GM06990 (cell line): ENCODE data around the gene SNX18.
"Not testable (repeated sequence)": the region's sequence is repeated elsewhere in the genome, so short reads cannot be mapped to it uniquely, and the experiment has no call there.

Experiments
- DNase-seq: peaks from one replicate; pipeline ENCODE4 v3.0.0-alpha.2; 2011; ENCODE audit not compliant: insufficient read length; ENCODE audit errors: extremely low read depth
- H3K27me3 ChIP-seq: replicated peaks from 2 replicates; pipeline ENCODE4 v1.6.0; 2011; ENCODE audit warnings: low read length; ENCODE audit not compliant: control insufficient read depth, insufficient read depth
- H3K36me3 ChIP-seq: 2 replicates; pipeline ENCODE4 v1.5.1; 2011; ENCODE audit warnings: low read length; ENCODE audit not compliant: control insufficient read depth, insufficient read depth
- H3K4me3 ChIP-seq: replicated peaks from 2 replicates; pipeline ENCODE4 v1.5.1; 2011; ENCODE audit warnings: low read depth, mild to moderate bottlenecking, control low read depth, low read length
- TF ChIP-seq, protein P1 (sequence below): IDR thresholded peaks from 2 replicates; pipeline ENCODE4 v1.5.1; 2011; ENCODE audit warnings: low read length, control low read depth, mild to moderate bottlenecking, inconsistent platforms; ENCODE audit not compliant: insufficient read depth, poor library complexity, severe bottlenecking

SNX18 gene

DNA sequence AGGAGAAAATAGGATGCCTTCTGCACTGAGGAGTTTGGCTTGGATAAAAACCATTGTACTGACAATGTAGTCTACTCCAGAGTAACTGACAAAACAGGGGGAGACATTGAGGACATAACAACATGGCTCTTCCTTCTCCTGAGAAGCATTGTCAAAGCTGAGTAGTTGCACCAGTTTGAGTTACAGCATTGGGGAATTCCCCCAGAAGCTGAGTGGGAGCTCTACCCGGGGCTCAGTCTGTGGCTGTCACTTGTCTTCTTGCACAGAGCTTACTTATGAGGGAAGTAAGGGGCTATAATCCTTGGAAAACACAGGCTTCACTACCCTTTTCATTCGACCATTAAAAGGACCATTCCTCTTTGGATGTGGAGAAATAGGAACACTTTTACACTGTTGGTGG is 40.9 kb upstream of the SNX18 start:
- no peak for DNase-seq
- no peak overlapping the region for H3K4me3 ChIP-seq
- TF ChIP-seq, protein P1, sequence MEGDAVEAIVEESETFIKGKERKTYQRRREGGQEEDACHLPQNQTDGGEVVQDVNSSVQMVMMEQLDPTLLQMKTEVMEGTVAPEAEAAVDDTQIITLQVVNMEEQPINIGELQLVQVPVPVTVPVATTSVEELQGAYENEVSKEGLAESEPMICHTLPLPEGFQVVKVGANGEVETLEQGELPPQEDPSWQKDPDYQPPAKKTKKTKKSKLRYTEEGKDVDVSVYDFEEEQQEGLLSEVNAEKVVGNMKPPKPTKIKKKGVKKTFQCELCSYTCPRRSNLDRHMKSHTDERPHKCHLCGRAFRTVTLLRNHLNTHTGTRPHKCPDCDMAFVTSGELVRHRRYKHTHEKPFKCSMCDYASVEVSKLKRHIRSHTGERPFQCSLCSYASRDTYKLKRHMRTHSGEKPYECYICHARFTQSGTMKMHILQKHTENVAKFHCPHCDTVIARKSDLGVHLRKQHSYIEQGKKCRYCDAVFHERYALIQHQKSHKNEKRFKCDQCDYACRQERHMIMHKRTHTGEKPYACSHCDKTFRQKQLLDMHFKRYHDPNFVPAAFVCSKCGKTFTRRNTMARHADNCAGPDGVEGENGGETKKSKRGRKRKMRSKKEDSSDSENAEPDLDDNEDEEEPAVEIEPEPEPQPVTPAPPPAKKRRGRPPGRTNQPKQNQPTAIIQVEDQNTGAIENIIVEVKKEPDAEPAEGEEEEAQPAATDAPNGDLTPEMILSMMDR, result no peak
- no peaks in the 10 kb centered on the region for H3K36me3 ChIP-seq
- no peaks in the 10 kb centered on the region for H3K27me3 ChIP-seq

DNA sequence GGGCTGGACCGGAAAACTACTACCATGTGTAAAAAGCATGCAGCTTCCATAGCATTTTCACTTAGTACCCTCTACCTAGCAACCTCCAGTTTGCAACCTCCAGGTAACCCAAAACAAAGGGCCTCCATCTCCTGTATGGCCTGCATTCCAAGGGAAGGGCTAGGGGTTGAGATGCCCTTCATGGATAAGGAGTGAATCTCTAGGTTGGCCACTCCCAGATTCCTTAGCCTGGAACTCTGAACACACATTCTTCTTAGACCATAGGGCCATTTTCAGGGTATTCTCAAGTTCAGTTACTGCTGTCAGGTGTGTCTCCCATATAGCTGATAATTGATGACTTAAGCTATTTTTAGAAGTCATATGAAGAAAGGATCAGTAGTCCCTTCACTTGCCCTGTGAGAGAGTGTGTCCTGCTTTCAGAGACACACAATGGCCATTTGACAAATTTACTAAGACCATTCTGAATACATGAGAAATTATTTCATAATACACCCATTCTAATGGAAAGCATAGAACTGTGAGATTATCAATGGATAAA is 39.5 kb upstream of the SNX18 start:
- DNase-seq, result no peak
- no peak overlapping the region for H3K4me3 ChIP-seq
- no peaks in the 10 kb centered on the region for H3K36me3 ChIP-seq
- TF ChIP-seq, protein P1, result no peak
- no peaks in the 10 kb centered on the region for H3K27me3 ChIP-seq

DNA sequence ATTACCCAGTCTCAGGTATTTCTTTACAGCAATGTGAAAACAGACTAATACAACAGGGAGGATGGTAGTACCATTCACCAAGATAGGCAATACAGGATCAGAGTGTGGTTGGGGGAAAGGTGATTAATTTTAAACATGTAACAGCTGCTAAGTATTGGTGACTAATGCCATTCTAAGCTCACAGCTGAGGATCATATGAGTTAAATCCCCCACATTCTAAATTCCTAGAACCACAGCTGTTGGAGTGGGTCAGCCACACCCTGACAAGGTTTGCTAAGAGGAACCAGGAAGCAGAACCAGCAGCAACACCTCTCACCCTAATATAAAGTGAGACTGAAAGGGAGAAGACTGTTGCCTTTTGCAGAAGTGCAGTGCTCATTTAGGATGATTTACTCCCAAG is 37.3 kb upstream of the SNX18 start:
- no peak for DNase-seq
- TF ChIP-seq, protein P1, result no peak
- no peak overlapping the region for H3K4me3 ChIP-seq
- no peaks in the 10 kb centered on the region for H3K27me3 ChIP-seq
- H3K36me3 ChIP-seq, result no peaks in the 10 kb centered on the region

DNA sequence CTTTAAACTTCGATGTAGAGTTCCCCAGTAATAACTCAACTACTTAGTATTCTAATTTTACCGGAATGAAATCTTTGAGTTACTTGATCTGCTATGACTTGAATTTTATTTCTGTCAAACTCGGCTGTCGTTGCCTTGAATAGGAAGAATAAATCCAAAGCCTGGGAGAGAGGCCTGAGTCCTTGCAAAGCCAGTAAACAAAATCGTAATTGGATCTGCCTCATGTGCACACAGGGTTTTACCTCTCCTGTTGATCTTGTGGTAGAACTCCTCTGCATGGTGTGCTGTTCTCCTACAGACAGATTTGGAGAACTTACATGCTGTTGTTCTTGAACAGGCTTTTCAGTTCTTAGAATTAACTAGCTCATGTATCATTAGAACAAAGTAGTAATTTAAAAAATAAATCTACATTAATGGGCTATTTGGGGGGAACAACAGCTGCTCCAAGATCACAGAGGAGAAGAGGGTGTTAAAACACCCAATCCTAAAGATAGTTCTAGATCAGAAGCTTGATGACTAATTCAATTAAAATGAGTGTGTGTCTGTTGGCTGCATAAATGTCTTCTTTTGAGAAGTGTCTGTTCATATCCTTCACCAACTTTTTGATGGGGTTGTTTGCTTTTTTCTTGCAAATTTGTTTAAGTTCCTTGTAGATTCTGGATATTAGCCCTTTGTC is 33.2 kb upstream of the SNX18 start:
- Histone ChIP-seq H3K4me3 (no peak overlapping the region), H3K27me3 (no peaks in the 10 kb centered on the region), H3K36me3 (no peaks in the 10 kb centered on the region)
- TF ChIP-seq, protein P1, result no peak
- DNase-seq, result no peak

DNA sequence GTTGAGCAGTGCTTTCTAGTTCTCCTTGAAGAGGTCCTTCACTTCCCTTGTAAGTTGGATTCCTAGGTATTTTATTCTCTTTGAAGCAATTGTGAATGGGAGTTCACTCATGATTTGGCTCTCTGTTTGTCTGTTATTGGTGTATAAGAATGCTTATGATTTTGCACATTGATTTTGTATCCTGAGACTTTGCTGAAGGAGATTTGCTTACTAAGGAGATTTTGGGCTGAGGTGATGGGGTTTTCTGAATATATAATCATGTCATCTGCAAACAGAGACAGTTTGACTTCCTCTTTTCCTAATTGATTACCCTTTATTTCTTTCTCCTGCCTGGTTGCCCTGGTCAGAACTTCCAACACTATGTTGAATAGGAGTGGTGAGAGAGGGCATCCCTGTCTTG is 31.9 kb upstream of the SNX18 start:
- DNase-seq, H3K36me3 ChIP-seq, H3K27me3 ChIP-seq, H3K4me3 ChIP-seq: not testable (repeated sequence)

DNA sequence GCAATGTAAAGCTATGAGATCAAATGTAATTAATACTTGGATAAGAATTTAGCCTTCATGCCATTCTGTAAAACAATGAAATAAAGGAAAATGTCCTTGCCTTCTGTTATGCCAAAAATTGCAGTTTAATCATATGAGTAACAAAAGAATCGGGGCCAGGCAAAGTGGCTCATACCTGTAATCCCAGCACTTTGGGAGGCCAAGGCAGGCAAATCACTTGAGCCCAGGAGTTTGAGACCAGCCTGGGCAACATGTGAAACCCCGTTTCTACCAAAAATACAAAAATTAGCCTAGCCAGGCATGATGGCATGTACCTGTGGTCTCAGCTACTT is 27.9 kb upstream of the SNX18 start:
- not testable (repeated sequence) for H3K27me3 ChIP-seq, DNase-seq, H3K4me3 ChIP-seq, H3K36me3 ChIP-seq

DNA sequence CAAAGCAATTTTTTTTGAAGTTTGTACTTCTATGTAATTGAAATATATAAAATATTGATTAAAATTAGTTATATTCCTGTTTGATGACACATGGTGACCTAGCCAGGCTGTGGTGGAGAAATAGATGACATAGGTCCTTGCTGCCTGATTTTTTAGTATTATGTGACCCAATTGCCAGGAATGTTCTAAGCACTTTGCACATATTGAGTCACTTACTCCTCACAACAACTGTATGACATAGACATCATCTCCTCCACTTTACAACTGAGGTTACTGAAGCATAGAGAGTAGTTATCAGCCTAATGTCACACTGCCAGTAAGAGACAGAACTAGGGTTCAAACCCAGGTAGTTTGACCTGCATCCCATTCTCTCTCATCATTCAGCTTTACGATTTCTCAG is 26.2 kb upstream of the SNX18 start:
- H3K36me3 ChIP-seq, result no peaks in the 10 kb centered on the region
- H3K27me3 ChIP-seq, result no peaks in the 10 kb centered on the region; the same call in 1 of the 2 replicates
- TF ChIP-seq, protein P1, result no peak
- no peak for DNase-seq
- H3K4me3 ChIP-seq, result no peak overlapping the region
